ENCODE data around the gene LDLRAD4.

LDLRAD4 gene

DNA sequence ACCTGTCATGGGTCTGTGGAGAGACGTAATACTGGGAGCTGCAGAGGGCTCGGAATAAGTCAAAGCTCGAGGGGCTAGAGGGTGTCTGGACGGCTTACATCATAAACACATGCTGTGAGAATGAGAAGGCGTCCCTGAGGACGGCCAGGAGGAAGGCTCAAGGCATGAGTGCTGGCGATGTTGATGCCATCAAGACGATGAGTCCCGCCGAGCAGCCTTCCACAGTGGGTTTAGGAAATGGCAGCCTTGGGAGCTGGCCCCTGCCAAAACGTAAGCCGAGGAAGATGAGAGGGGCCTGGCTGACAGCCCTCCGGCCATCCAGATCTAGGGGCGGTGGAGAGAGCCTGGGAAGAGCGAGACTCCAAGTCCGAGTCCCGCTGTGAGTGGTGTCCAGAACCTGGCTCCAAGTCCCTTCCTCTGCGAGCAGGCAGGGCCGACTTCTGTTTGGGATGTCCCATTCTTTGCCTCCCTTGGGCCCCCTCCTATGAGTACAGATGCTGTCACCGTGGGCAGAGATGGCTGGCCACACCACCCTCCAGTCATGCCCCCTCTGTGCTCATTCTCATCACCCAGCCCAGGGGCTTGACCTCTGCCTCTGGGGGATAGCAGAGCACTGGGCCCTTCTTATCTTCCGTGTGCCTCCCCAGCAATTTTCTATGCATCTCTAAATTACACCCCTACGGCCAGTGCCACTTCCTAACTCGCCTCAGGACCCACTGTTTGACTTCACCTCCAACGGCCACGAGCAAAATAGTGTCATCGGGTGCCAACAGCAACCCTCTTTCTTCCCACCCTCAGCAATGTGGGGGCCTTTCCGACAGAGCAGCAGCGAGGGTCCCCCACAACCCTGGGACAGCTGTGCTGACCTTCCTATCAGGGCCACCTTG, 332.1 kb downstream of the LDLRAD4 start:
- no peak for DNase-seq (ENCODE audit: low spot score)

DNA sequence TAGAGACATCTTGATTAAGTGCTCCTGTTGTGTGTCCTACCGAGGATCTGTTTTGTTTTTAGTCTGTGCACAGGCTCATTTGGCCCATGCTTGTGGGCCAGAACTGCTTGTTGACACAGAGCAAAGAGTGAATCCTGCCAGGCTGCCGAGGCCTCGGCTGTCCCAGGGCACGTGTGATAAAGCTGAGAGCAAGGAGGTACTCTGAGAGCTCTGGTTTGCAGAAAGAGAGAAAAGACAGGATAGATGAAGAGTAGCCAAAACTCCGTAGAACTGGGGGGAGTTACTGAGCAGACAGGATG, 332.7 kb downstream of the LDLRAD4 start:
- no peak for DNase-seq (ENCODE audit: low spot score)

DNA sequence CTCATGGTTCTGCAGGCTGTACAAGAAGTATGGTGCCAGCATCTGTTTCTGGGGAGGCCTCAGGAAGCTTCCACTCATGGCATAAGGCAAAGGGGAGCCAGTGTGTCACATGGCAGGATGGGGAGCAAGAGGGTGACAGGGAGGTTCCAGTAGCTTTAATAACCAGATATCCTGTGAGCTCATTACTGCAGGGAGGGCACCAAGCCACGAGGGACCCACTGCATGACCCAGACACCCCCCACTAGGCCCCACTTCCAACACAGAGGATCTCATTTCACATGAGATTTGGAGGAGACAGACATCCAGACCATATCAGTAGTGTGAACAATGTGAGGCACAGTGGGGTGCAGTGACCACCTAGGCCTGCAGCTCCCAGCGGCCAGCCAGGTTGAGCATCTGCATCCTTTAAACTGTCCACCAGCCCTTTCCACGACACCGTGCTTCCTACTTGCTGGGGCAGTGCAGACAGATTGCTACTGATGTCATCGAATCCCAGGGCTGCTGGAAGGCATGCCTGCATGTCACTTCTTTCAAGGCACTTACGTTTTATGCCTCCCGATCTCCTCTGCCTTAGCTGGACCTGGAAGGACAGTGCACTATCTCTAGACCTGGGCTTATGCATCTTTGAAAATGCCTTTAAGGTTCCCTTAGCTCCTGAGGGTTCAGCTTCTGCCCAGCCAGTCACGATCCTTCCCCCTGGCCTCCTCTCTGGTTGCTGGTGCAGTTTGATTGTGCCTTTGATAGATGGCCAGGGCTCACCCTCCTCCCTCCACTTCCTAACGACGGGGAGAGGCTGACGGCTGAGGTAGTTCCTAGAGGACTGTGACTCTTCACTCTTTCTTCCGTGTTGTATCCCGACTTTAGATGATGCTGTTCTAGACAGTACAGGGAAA, 333.5 kb downstream of the LDLRAD4 start:
- DNase-seq (ENCODE audit: low spot score), result no peak

DNA sequence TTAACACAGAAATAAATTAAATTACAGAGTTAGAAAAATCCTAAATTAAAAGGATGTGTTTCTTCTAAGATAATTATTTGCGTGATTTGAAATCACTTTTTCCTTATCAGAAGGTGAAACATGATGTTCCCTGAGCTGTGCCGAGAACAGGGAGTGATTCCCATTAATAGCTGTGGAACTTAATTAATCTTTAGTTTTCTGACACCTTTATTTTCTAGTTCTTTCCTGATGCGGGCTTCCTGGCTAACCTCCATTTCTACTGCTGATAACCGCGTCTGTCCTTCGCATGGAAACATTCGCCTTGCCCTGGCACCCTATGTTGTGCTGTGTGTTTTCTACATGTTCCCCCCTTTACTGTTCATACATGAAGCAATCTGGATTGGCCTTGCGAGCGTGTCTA, 334.9 kb downstream of the LDLRAD4 start:
- no peak for DNase-seq (ENCODE audit: low spot score)

DNA sequence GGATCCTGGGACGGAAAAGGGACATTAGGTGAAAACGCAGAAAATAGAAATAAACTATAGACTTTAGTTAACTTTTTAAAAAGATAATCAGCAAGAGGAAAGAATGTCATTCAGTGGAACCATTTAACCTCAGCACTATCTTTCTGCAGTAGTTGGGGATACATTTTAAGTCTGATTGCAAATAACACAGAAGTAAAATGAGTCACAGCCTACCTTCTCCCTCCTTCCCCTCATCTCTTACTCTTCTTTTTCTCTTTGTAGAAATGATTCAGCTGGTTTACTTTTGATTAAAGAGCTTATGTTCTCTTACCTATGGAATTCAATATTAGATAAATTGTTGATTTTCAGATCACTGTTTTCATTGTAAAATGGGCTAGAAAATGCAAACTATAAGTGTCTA, 336.6 kb downstream of the LDLRAD4 start:
- no peak for DNase-seq (ENCODE audit: low spot score)

DNA sequence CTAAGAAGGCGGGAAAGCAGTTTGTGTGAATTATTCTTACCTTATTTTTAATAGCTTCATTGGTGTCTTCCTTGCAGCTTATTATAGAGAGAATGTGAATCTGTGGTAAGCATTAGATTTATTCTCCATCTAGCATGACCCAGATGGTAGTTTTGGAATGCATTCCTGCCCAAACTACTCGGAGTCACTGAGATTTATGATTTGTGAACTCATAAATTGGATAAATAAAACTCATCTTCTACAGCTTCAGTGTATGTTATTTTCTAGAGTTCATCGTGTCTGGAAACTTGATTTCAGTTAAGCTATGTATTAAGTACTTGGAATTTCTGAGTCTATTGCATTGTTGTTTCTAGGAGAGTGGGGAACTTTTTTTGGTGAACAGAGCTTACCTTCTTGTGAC, 337.3 kb downstream of the LDLRAD4 start:
- no peak for DNase-seq (ENCODE audit: low spot score)

DNA sequence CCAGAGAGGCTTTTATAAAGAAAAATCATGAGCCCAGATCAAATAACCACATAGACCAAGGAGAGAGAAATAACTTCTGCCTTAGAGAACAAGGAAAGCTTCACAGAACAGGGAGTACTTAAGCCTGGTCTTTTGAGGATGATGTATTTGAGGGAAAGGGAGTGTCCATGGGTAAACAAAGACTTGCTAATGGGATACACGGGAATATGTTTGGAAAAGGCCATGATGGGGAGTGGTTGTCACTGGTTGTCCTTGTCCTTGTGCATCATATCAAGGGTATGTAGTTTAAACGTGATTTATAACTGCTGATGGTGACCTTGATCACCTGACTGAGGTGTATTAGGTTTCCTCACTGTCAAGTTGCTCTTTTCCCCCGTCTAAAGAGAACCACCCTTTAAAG, 337.9 kb downstream of the LDLRAD4 start:
- DNase-seq (ENCODE audit: low spot score), result no peak

DNA sequence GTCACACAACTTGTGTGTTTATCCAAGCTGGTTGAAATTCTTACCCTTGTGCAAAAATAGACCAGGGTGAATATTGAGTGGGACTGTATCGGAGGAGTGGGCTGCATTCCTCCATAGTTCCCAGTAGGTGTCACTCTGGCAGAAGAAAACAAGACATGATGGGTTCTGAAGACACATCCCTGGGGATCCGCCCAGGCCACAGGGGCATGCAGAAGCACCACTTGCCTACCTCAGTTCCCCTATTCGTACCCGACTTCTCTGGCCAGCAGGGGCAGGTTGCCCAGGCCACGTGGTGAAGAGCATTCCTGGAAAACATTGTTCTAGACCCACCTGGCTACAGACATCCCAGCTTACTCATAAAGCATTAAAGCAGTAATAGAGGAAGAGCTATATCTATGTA, 339.6 kb downstream of the LDLRAD4 start:
- peak; percentile 74 for DNase-seq (ENCODE audit: low spot score)

DNA sequence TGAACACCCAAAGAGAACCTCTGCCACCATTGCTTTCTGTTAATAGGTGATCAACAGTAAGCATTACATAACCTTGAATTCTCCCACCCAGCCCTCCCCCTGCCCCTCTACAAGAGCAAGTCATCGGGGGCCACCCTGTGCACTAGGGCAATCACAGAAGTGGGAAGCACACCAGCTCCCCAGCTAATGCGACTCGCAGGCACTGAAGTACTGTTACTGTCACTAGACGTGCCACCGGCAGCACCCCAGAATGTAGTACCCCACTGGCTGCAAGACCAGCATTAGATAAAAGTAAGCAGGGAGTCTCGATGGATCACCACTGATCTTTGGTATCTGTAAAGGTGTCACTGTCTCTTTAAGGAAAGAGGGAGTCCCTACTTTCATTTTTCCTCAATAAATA, 340.2 kb downstream of the LDLRAD4 start:
- no peak for DNase-seq (ENCODE audit: low spot score)

DNA sequence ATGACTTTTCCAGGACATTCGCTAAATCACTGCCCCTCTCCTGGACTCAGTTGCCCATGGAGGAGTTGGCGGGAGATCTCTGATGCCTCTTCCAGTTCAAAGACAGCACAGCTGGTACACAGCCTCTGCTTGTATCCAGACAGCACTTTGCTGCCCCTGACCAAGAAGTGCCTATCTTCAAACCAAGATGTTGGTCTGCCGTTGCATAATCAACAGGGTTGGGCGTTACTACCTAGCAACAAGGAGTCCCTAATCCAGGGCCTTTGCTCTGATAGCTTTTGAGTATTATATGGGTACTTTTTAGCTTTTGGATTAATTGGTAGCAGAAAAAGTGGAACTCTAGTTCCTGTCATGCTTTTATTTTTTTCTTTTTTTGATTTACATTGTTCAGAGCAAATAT, 341.2 kb downstream of the LDLRAD4 start:
- DNase-seq (ENCODE audit: low spot score), result no peak

DNA sequence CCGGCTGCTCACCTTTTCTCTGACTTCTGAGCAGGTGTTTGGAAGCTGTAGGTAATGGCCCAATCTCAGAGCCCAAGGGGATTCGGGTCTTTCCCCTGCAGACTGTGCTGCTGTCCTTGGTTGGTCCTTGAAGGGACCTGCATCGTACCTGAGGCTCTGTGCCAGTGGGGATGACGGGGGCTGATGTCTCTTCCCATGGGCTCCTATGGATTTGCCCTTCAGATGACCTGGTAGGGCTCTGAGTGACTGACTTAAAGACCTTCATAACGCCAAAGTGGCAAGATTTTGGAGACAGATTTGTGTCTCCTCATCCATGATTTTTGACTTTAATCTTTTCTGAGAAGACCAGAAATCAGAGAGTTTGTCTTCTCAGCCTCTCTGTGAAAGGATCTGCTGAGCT, 341.7 kb downstream of the LDLRAD4 start:
- no peak for DNase-seq (ENCODE audit: low spot score)

DNA sequence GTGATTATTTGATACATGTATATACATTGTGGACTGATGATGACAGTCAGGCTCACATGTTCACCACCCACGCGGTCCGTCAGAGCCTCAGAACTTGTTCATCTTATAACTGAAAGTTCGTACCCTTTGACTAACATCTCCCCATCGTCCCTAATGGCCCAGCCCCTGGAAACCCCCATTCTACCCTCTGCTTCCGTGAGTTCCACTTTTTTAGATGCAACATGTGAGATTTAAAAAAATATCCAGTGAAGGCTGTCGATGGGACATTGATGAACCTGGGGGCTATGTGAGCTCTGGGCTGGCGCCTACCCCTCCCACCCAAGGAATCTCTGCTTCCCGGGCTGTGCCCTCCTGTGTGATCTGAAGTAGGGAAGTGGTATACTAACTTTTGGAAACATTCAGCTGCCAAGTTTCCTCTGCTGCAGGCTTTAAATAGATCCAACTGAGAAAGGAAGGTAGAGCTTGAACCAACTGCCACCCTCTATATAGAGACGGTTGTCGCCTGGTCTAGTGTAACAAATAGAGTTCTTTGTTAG, 344.0 kb downstream of the LDLRAD4 start:
- no peak for DNase-seq (ENCODE audit: low spot score)

DNA sequence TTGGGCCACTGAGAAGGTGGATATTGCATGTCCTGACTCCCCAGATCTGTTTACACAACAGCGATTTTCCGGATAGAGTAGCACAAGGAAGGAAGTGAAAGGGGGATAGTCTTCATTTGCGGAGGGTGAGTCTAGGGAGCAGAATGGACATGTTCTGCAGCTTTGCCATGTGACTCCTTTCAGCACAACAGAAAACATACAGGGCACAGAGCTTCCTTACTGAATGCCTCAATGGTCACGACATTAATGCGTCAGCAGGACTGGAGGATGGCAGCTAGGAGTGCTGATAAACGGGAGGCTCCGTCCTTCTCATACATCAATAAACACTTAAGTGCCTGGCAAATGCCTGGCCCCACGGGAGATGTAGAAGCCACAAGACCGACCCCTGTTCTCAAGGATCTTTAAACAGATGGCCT, 344.8 kb downstream of the LDLRAD4 start:
- no peak for DNase-seq (ENCODE audit: low spot score)

DNA sequence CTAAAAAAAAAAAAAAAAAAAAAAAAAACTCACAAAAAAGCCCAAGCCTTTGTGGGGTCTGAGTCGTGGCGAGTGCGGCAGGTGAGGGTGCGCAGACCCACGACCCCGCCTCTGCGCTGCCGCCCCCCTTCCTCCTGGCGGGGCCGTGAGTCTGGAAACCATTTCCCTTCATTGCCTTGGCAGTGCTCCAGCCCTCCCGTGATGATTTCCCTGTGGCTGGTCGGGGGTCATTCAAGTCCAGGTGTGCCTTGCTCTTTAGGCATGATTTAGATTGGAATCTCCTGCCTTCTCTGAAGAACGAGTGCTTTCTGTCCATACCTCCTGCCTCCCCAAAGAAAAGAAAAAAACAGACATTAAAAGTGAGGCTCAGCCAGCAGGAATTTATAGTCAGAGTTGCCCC, 346.0 kb downstream of the LDLRAD4 start:
- DNase-seq (ENCODE audit: low spot score), result no peak

DNA sequence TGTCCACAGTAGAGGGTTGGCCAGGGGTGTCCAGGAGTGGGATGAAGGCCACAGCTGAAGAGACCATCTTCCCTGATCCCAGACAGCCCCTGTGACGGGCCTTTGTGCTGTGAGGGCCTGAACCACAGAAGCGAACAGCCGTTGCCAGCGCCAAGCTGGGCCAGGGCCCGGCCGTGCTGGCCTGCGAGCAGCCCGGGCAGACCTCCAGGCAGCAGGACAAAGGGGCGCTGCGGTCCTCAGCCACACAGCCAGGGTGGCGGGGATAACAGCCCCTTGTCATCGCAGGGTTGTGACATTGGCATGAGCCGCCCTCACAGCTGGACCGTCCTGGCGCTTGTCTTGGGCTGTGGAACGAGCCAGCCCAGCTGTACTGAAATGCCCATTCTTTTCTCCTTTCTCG, 346.7 kb downstream of the LDLRAD4 start:
- DNase-seq (ENCODE audit: low spot score), result no peak

DNA sequence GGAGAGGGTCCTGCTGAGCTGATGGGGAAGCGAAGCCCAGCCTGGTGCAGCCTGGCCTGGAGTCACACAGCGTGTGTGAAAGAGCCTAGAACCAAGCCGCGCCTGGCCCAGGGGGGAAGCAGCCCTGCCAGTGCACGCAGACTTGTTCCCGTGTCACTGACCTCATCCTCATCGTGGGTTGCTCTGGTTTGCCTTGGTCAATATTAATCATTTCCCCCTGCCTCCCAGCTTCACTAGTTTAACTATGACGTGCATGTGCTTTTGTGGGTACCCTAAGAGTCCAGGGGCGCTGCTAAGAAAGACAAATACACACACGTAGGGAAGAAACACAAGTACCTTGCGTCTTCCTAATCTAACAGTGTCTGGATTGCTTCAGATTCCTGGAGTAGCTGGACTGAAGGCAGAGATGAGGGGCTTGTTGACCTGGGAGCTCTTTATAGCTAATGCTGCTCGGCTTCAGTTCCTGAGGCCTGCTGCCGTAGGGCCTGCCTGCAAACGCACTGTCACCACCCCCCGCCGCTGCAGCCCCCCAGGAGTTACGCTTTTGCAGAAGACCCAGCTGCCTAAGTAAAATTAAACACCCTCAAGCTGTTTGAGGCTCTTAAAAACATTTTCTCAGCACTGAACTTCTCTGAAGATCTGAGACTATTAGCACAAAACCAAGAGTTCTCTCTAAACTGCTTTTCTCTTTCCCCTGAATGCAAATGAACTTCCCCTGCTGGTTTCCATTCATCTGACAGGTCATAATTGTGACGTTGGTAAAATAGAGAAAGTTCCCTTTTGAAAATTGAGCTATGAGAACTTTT, 348.6 kb downstream of the LDLRAD4 start:
- no peak for DNase-seq (ENCODE audit: low spot score)

DNA sequence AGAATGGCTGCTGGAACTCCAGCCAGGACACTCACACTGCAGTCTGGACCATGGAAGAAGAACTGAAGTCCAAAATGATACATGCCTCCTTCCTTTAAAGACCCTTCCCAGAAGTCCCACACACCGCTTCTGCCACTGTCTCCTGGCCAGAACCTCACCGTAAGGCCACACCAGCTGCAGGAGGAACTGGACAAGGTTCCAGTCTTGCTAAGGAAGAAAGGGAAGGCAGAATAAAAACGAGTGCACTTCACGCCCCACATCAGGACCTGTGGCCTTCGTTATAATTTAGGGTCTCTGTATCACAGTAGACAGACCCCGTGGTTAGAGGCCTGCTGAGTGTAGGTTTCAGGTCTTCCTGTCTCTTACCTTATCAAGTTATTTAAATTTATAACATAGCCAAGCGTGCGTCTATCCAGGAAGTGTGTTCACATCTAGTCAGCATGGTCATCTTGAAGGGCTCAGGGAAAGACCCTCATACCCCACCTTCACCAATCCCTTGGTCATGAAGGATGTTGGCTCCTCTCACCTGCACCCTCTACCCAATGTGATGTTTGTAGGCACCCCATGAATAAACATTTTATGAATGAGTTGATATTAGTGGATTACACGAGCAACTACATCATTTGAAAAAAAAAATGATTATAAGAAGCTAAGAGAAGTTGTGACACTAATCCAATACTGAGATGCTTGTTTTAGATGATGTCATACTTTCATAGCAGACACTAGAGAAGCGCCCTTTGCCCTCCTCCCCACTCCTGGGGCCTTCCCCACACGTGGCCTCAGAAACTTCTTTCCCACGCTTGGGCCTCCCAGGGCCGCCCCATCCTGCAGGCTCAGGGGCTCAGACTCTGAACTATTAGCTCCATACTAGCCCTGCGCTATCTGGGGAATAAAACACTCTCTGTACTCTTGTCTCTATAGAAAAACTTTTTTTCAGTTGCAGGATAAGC, 350.2 kb downstream of the LDLRAD4 start:
- DNase-seq (ENCODE audit: low spot score), result no peak

DNA sequence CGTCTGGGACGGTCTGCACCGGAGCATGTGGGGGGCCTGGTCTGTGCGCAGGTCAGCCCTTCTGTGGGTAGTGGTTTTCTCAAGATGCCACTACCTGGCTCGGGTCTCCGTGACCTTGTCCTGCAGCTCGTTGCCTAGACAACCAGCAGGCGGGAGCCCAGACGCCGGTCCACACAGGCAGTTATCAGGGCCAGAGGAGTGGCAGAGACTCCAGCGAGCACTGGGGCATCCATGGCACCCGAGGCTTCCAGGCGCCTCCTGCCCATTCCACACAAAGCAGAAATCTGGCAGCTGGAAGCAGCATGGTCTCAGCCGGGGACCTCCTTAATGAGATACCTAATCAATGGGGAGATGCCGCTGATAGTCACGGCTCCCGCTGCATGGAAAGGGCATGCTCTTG, 351.7 kb downstream of the LDLRAD4 start:
- no peak for DNase-seq (ENCODE audit: low spot score)

DNA sequence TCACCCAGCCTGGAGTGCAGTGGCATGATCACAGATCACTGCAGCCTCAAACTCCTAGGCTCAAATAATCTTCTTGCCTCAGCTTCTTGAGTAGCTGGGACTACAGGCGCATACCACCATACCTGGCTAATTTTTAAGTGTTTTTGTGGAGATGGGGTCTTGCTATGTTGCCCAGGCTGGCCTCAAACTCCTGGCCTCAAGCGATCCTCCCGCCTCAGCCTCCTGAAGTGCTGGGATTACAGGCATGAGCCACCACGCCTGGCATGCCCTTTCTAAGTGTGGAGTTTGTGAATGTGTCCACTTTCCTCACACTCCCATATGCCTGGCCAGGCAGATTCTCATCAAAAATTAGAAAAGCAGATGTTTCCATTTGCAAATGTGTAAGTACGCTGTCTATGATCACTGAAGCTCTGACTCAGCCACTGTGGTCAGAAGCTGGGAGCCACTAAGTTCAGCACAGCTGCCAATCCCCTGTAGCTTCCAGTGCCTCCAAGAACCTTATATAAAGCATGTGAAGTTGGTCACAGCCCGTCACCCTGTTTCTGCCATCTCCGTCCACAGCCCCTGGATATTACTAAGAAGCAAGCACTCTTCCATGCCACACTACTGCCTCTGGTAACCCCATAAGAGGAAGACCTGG, 352.4 kb downstream of the LDLRAD4 start:
- DNase-seq (ENCODE audit: low spot score), result no peak

DNA sequence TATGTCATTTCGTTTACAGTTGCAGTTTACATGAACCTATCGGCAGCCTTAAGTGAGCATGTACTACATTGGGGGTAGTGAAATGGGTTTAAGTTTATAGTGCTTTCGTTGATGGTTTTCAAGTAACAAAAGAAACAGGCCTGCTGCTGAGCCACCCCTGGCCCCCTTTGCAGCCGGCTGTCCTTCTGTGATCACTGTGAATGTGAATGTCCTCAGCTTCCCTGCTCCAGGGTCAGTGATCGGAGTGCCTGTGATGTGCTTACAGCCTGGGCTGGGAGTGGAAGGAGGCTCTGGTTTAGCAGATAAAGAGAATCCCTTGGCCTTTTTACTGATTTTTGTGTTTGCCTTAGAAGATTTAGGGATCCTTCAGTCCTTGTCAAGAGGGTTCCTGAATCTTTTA, 353.6 kb downstream of the LDLRAD4 start:
- DNase-seq (ENCODE audit: low spot score), result no peak

DNA sequence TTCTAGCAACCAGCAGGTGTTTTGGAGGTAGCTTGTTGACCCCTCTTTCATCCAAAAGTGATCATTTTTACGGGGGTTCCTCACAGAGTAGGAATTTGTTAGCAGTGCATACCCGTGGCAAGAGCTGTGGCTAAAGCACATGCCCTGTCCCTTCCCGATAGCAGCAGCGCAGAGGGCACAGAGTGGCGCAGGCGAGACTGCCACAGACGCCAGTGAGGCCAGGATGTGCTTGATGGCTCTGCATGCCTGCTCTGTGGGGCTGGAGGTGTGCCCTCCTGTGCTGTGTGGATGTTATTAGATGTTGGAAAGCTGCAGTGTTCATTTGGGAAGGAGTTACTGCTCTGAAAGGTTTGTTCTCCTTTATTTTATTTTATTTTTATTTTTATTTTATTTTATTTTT, 354.2 kb downstream of the LDLRAD4 start:
- no peak for DNase-seq (ENCODE audit: low spot score)

All from HuH-7.5 (cell line).